D341Med (cell line): Measurements from ENCODE around the gene SUPT7L.
"Not testable (repeated sequence)": the region's sequence is repeated elsewhere in the genome, so short reads cannot be mapped to it uniquely, and the experiment has no call there.

Experiments
- DNase-seq: peaks from one replicate; pipeline ENCODE4 v3.0.0; 2012; ENCODE audit warnings: low spot score

Gene SUPT7L

GRCh38 chr2:27685006-27685405, 21.6 kb upstream of the SUPT7L start:
- not testable (repeated sequence) for DNase-seq

GRCh38 chr2:27683390-27684071, 20.1 kb upstream of the SUPT7L start:
- DNase-seq: peak; percentile 71

DNA sequence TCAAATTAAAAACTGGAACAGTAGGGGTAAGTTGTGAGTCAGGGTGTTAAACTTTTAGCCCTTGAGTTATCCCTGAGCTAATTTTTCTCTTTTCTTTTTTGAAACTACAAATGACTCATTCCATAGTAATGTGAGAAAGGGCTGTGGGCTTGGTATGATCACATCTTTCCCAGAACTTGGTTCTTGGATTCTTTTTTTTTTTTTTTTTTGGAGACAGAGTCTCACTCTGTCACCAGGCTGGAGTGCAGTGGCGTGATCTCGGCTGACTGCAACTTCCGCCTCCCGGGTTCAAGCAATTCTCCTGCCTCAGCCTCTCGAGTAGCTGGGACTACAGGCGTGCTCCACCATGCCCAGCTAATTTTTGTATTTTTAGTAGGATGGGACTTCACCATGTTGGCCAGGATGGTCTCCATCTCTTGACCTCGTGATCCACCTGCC, 18.9 kb upstream of the SUPT7L start:
- not testable (repeated sequence) for DNase-seq

DNA sequence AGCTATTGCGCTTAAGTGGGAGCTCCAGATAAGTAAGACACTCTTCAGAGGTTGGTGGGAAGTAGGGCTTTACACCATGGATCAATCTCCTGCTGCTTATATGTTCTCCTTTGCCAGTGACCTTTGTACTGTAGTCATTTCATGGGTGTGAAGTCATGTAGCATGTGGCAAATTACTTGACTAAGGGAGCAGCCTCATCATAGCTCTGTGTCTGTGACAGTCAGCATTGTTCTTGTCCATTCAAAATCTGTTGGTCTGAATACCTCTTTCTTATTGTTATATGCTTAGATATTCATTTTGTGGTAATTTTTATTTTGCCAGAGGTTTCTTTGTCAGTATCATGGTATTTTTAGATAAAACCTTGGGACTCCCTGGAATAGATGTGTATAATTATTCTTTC, 18.4 kb upstream of the SUPT7L start:
- DNase-seq: no peak

GRCh38 chr2:27680571-27680970, 17.2 kb upstream of the SUPT7L start:
- DNase-seq: no peak

DNA sequence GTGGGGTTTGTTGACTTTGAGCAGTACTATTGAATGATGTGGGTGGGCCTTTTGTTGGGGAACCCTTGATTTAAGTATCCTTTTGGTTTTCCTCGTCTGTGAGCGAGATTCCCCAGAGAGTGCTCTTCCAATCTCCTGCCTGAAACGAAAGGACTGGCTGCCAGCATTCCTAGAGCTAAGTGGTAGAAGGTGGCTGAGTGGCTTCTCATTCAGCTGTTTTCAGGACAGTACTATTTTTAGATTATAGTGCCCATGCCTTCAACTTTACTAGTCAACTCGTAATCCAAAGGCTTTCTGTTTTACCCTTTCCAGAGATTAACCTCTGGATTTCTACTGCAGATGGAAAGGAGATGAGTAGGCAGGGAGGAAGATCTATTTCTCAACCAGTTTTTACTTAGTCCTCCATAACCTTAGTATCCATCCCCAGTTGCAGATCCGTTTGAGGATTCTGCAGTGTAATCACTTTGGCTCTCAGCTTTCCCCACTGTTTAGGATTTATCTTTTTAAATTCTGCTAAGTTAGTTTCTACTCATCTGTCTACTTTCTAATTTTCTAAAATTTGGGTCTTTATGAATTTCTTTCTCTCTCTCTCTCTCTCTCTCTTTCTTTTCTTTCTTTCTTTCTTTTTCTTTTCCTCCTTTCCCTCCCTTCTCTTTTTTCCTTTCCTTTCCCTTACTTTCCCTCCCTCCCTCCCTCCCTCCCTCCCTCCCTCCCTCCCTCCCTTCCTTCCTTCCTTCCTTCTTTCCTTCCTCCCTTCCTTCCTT, 9.5 kb upstream of the SUPT7L start:
- DNase-seq: no peak

- no peak for DNase-seq
Observed at GRCh38 chr2:27671235-27671634, 7.8 kb upstream of the SUPT7L start.

GRCh38 chr2:27667446-27667845, 4.0 kb upstream of the SUPT7L start:
- no peak for DNase-seq

DNA sequence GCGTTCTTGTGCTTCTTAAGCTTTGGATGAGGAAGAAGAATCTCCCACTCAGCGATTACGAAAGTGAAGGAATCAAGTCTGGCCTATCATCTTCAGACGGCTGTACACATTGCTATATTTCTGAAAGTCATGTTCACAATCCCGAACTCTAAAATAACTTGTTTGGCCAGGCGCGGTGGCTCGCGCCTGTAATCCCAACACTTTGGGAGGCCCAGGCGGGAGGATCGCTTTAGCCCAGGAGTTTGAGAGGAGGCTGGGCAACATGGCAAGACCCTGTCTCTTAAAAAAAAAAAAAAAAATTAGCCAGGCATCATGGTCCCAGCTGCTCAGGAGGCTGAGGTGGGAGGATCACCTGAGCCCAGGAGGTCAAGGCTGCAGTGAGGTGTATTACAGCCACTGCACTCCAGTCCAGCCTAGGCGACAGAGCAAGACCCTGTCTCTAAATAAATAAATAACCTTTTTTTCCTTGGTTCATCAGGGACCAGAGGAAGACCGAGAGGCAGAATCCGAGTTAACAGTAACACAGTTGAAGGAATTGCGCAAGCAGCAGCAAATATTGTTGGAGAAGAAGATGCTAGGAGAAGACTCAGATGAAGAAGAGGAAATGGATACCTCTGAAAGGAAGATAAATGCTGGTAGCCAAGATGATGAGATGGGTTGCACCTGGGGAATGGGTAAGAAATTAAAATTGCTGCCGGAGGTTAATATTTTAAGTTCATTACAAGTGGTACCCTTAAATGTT, 1.4 kb upstream of the SUPT7L start:
- no peak for DNase-seq

DNA sequence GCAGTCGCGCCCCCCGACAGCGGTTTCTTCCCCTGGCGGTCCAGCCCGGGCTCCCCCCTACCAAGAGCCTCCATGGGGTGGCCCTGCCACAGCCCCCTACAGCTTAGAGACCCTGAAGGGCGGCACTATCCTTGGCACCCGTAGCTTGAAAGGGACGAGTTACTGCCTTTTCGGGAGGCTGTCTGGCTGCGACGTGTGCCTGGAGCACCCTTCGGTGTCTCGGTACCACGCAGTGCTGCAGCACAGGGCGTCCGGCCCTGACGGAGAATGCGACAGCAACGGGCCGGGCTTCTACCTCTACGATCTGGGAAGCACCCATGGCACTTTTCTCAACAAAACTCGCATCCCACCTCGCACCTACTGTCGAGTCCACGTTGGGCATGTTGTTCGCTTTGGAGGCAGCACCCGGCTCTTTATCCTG, 750 bp upstream of the SUPT7L start:
- DNase-seq: no peak

GRCh38 chr2:27661371-27661770, 2.0 kb downstream of the SUPT7L start:
- DNase-seq: no peak

GRCh38 chr2:27655155-27655951, 8.1 kb downstream of the SUPT7L start:
- peak; percentile 42 for DNase-seq

GRCh38 chr2:27653397-27653796, 10.0 kb downstream of the SUPT7L start:
- no peak for DNase-seq

- no peak for DNase-seq
Observed at GRCh38 chr2:27652790-27653189, 10.6 kb downstream of the SUPT7L start.

DNA sequence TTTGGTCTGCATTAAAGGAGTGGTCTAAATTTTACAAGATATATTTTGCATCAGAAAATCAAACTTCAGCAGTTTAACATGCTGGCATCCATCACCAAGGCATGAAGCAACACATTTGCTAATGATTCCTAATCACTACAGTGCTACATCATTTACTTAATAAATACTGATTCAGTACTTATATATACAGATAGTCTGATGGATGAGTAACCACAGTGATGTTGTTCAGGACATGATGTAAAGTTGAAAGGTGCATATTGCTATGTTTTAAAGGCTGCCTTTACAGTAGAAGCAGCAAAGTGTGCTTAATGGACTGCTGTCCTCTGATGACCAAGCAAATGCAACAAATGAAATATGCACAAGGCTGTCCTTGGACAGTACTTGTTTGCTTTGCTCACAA, 11.1 kb downstream of the SUPT7L start:
- no peak for DNase-seq

GRCh38 chr2:27651056-27651455, 12.4 kb downstream of the SUPT7L start:
- no peak for DNase-seq

DNA sequence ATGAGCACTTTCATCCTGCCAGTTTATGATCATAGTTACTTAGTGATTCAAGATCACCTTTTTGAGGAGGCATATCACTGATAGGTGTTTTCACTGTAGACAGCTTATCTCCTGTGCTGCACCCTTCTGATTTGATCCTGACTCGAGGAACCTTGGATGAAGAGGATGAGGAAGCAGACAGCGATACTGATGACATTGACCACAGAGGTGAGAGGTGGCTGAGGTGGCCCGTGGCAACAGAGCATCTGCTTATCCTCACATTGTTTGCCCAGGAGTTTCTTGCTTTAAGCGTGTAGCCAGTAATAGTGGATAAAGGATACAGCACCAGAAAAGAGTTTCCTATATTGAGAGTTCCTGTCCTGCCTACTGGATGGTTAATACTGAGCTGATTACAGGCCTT, 15.7 kb downstream of the SUPT7L start:
- no peak for DNase-seq

GRCh38 chr2:27647289-27647688, 16.1 kb downstream of the SUPT7L start:
- no peak for DNase-seq

DNA sequence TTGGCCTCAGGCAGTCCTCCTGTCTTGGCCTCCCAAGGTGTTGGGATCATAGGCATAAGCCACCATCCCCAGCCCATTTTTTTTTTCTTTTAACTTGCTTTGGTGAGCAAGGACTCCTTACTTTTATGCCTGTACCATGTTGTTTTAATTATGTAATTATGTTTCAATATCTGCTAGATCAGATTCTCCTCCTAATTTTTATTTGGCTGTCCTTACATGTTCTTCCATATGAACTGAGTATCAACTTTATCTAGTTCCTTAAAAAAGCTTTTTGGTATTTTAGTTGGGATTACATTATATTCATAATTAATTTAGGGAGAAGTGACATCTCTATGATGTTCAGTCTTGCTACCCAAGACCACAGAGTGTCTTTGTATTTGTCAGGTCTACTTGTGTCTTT, 18.2 kb downstream of the SUPT7L start:
- DNase-seq: no peak

- DNase-seq: no peak
Observed at GRCh38 chr2:27640722-27641245, 22.6 kb downstream of the SUPT7L start.

GRCh38 chr2:27638709-27639108, 24.7 kb downstream of the SUPT7L start:
- no peak for DNase-seq
